ENCODE data around the gene DNAAF1. TPM values are rescaled to one million over a fixed set of nuclear protein-coding genes. Genes with fewer than 3 reads are reported as not detected.

Gene DNAAF1
- total and polyA plus RNA-seq, 2 of the 4 experiments (the other 2 are of a cell fraction) = 0.05 TPM; not detected in 1

DNA sequence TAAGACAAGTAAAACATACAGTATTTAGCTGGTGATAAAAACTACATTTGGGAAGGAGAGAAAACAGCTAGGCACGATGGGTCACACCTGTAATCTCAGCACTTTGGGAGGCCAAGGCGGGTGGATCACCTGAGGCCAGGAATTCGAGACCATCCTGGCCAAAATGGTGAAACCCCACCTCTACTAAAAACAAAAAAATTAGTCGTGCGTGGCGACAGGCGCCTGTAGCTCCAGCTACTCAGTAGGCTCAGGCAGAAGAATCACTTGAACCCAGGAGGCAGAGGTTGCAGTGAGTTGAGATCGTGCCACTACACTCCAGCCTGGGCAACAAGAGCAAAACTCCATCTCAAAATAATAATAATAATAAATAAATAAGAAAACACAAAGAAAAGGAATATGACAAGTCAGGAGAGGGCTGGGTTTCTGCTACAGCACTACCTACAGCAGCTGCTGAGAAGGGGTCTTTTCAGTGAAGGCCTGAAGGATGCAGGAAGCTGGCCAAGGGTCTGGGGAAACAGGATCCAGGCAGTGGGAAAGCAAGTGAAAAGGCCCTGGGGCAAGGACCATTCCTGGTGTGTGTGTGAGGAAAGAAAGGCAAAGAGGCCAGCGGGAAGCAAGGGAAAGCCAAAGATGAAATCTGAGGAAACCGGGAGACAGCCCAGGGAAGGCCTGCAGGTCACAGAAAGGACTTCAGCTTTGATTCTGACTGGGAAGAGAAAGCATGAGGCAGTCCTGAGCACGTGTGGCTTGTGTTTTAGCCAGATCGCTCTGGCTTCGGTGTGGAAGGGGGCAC is 39.0 kb upstream of the DNAAF1 start:
- Histone ChIP-seq H3K9ac (ENCODE audit: low read depth, low read length) (no peak overlapping the region), H2AK9ac (replicated peaks; ENCODE audit: low read depth, low read length, poor library complexity) (no peak overlapping the region), H2BK15ac (ENCODE audit: low read depth, low read length) (no peak overlapping the region), H3K18ac (ENCODE audit: low read depth, low read length) (no peak overlapping the region), H4K91ac (ENCODE audit: insufficient read depth, low read depth, low read length) (no peak overlapping the region), H3K4me1 (ENCODE audit: control insufficient read depth, insufficient read depth, low read length) (peaks cover 3% of the 10 kb centered on the region; the same call in 1 of the 2 replicates), H2AFZ (replicated peaks; ENCODE audit: low read length, poor library complexity) (peak overlapping the region; percentile 13), H2BK20ac (ENCODE audit: low read depth, low read length) (no peak overlapping the region), H4K8ac (ENCODE audit: low read depth in 2 of 2, low read length in 2 of 2) (no peak overlapping the region), H3K36me3 (ENCODE audit: control insufficient read depth, insufficient read depth, low read length) (peaks cover 11% of the 10 kb centered on the region), H4K20me1 (ENCODE audit: insufficient read depth, low read length) (peaks cover 83% of the 10 kb centered on the region), H3K4me3 (ENCODE audit: insufficient read depth, low read depth, low read length) (no peak overlapping the region), H3K23ac (ENCODE audit: low read depth, low read length) (no peak overlapping the region), H2BK120ac (ENCODE audit: low read depth, low read length) (no peak overlapping the region), H3K4ac (ENCODE audit: low read depth, low read length) (no peak overlapping the region), H3K9me1 (ENCODE audit: insufficient read depth, low read length) (peaks cover 8% of the 10 kb centered on the region), H3K14ac (replicated peaks; ENCODE audit: low read depth, low read length) (no peak overlapping the region), H3K27me3 (ENCODE audit: control insufficient read depth, insufficient read depth, low read length) (no peaks in the 10 kb centered on the region), H2AK5ac (ENCODE audit: low read depth, low read length) (no peak overlapping the region), H4K5ac (ENCODE audit: low read depth, low read length) (no peak overlapping the region), H3K9me3 (ENCODE audit: control insufficient read depth, insufficient read depth, low read length) (no peaks in the 10 kb centered on the region), H3K4me2 (ENCODE audit: low read depth, low read length) (no peak overlapping the region), H3K79me1 (ENCODE audit: low read depth in 1 of 2, low read length in 2 of 2) (peaks cover 37 to 88% of the 10 kb centered on the region in 2 experiments), H3K56ac (ENCODE audit: extremely low read depth, insufficient read depth, low read length) (no peak overlapping the region), H3K27ac (ENCODE audit: insufficient read depth, low read length) (no peak overlapping the region), H2BK5ac (ENCODE audit: low read depth, low read length, poor library complexity, severe bottlenecking) (no peak overlapping the region)
- WGBS, 2 experiments (ENCODE audit: extremely low coverage in 2 of 2, insufficient read length in 1 of 2) = 83% methylated on average over 3 of the region's 13 CpGs; no CpG with 5 or more reads in 1 of the 2 experiments
- ChIA-PET CTCF (interaction anchor here (0.7 kb wide), 1 partner anchor 71 kb away, joined by 5 read pairs; no protein-coding TSS in a partner anchor), POLR2A (ENCODE audit: unreplicated experiment) (no interaction called here)
- ATAC-seq (ENCODE audit: low read depth) (no peak), DNase-seq (no peak)
- in situ Hi-C loops (cut with MboI; ENCODE audit: low sequenced_read_pairs) = no loop called here
- no TSS peak for BruUV-seq (replicated peaks)
- intact Hi-C loops (cut with micrococcal nuclease) = no loop called here
- dilution Hi-C loops (cut with HindIII; ENCODE audit: low sequenced_read_pairs, unreplicated experiment) = no loop called here
- TF ChIP-seq FOS (IDR thresholded peaks at IDR 0.05; ENCODE audit: low read depth, low read length) (no peak), NFE2L2 (IDR thresholded peaks at IDR 0.05; ENCODE audit: low read depth, low read length) (no peak), SMC3 (IDR thresholded peaks at IDR 0.05; ENCODE audit: low read depth, low read length) (no peak), BHLHE40 (IDR thresholded peaks at IDR 0.05; ENCODE audit: low read depth, low read length) (no peak), RAD21 (IDR thresholded peaks at IDR 0.05; ENCODE audit: low read length) (no peak), CHD1 (IDR thresholded peaks at IDR 0.05; ENCODE audit: low read depth, low read length) (no peak), CEBPB (IDR thresholded peaks at IDR 0.05; ENCODE audit: low read depth, low read length) (no peak), POLR2A (IDR thresholded peaks at IDR 0.05; ENCODE audit: low read depth, low read length) (no peak), MXI1 (IDR thresholded peaks at IDR 0.05; ENCODE audit: borderline replicate concordance, low read depth, low read length) (no peak), RFX5 (IDR thresholded peaks at IDR 0.05; ENCODE audit: low read depth, low read length) (no peak), MAFK (IDR thresholded peaks at IDR 0.05; ENCODE audit: low read depth, low read length) (no peak), MAZ (IDR thresholded peaks at IDR 0.05; ENCODE audit: borderline replicate concordance, low read depth, low read length) (no peak)
- TF ChIP-seq, protein P1, sequence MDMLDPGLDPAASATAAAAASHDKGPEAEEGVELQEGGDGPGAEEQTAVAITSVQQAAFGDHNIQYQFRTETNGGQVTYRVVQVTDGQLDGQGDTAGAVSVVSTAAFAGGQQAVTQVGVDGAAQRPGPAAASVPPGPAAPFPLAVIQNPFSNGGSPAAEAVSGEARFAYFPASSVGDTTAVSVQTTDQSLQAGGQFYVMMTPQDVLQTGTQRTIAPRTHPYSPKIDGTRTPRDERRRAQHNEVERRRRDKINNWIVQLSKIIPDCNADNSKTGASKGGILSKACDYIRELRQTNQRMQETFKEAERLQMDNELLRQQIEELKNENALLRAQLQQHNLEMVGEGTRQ (IDR thresholded peaks at IDR 0.05; ENCODE audit: low read depth, low read length) = no peak
- TF ChIP-seq, protein P2, sequence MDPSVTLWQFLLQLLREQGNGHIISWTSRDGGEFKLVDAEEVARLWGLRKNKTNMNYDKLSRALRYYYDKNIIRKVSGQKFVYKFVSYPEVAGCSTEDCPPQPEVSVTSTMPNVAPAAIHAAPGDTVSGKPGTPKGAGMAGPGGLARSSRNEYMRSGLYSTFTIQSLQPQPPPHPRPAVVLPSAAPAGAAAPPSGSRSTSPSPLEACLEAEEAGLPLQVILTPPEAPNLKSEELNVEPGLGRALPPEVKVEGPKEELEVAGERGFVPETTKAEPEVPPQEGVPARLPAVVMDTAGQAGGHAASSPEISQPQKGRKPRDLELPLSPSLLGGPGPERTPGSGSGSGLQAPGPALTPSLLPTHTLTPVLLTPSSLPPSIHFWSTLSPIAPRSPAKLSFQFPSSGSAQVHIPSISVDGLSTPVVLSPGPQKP (IDR thresholded peaks at IDR 0.05; ENCODE audit: borderline replicate concordance, low read depth, low read length) = no peak
- TF ChIP-seq, protein P3, sequence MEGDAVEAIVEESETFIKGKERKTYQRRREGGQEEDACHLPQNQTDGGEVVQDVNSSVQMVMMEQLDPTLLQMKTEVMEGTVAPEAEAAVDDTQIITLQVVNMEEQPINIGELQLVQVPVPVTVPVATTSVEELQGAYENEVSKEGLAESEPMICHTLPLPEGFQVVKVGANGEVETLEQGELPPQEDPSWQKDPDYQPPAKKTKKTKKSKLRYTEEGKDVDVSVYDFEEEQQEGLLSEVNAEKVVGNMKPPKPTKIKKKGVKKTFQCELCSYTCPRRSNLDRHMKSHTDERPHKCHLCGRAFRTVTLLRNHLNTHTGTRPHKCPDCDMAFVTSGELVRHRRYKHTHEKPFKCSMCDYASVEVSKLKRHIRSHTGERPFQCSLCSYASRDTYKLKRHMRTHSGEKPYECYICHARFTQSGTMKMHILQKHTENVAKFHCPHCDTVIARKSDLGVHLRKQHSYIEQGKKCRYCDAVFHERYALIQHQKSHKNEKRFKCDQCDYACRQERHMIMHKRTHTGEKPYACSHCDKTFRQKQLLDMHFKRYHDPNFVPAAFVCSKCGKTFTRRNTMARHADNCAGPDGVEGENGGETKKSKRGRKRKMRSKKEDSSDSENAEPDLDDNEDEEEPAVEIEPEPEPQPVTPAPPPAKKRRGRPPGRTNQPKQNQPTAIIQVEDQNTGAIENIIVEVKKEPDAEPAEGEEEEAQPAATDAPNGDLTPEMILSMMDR (conservative IDR thresholded peaks at IDR 0.05; ENCODE audit: low read depth, low read length) = no peak
